Keratinocyte (primary cell): ENCODE data around the gene FOXD2. TPM values are rescaled to one million over a fixed set of nuclear protein-coding genes. Genes with fewer than 3 reads are reported as not detected.
A peak's percentile ranks its signal among the peaks of the same experiment; 100 is the strongest.

Source experiments
- DNase-seq: peaks from one replicate; pipeline ENCODE4 v3.0.0-alpha.2; 2011; ENCODE audit warnings: low read depth, missing footprints, low spot score
- FAIRE-seq: peaks from 2 replicates; lab custom pipeline; 2011; peaks lifted over from hg19 to GRCh38; lab: Jason Lieb, UNC
- H2AFZ ChIP-seq: 2 replicates; pipeline ENCODE4 v1.6.0; 2012; ENCODE audit warnings: low read length, control low read depth, inconsistent platforms; ENCODE audit not compliant: control insufficient read depth
- H3K27ac ChIP-seq: 2 replicates; pipeline ENCODE4 v1.5.1; 2011; ENCODE audit warnings: low read length; ENCODE audit not compliant: control insufficient read depth, insufficient read depth
- H3K27me3 ChIP-seq: 3 replicates; pipeline ENCODE4 v1.6.0; 2011; ENCODE audit warnings: low read length; ENCODE audit not compliant: control insufficient read depth, insufficient read depth; ENCODE audit errors: extremely low read depth
- H3K36me3 ChIP-seq, 2 experiments: 2 replicates in 1 of 2; 3 replicates in 1 of 2; pipeline ENCODE4 v1.5.1; 2011; ENCODE audit warnings: low read length in 2 of 2, mild to moderate bottlenecking in 1 of 2; ENCODE audit not compliant: control insufficient read depth in 2 of 2, insufficient read depth in 2 of 2; ENCODE audit errors: extremely low read depth in 1 of 2
- H3K4me1 ChIP-seq: 3 replicates; pipeline ENCODE4 v1.5.1; 2011; ENCODE audit warnings: low read length; ENCODE audit not compliant: control insufficient read depth, insufficient read depth; ENCODE audit errors: extremely low read depth
- H3K4me2 ChIP-seq: 3 replicates; pipeline ENCODE4 v1.6.0; 2011; ENCODE audit warnings: low read depth, low read length; ENCODE audit not compliant: control insufficient read depth, insufficient read depth; ENCODE audit errors: extremely low read depth
- H3K4me3 ChIP-seq, 3 experiments: fragments of 200-600 bp in 1 of 3; sonication (generic) in 1 of 3; 2 replicates in 2 of 3; 3 replicates in 1 of 3; pipeline ENCODE4 v1.5.1; 2011 to 2016; ENCODE audit warnings: low read length in 3 of 3, mild to moderate bottlenecking in 3 of 3, control low read depth in 2 of 3, inconsistent platforms in 1 of 3, low read depth in 1 of 3, mixed read lengths in 1 of 3, mixed run types in 1 of 3, moderate library complexity in 1 of 3; ENCODE audit not compliant: control insufficient read depth in 2 of 3, insufficient read depth in 2 of 3; ENCODE audit errors: extremely low read depth in 1 of 3
- H3K79me2 ChIP-seq: 2 replicates; pipeline ENCODE4 v1.6.0; 2012; ENCODE audit warnings: low read length; ENCODE audit not compliant: control insufficient read depth, insufficient read depth
- H3K9ac ChIP-seq: 3 replicates; pipeline ENCODE4 v1.6.0; 2011; ENCODE audit warnings: low read length; ENCODE audit not compliant: control insufficient read depth, insufficient read depth; ENCODE audit errors: extremely low read depth
- H3K9me1 ChIP-seq: 3 replicates; pipeline ENCODE4 v1.6.0; 2011; ENCODE audit warnings: low read length; ENCODE audit not compliant: control insufficient read depth, insufficient read depth; ENCODE audit errors: extremely low read depth
- H3K9me3 ChIP-seq: 2 replicates; pipeline ENCODE4 v1.5.1; 2012; ENCODE audit warnings: low read depth, low read length; ENCODE audit not compliant: control insufficient read depth
- H4K20me1 ChIP-seq: 3 replicates; pipeline ENCODE4 v1.6.0; 2011; ENCODE audit warnings: low read length; ENCODE audit not compliant: control insufficient read depth, insufficient read depth; ENCODE audit errors: extremely low read depth
- CTCF ChIP-seq, 3 experiments: IDR thresholded peaks in 1 of 3; conservative IDR thresholded peaks in 1 of 3; optimal IDR thresholded peaks in 1 of 3; 2 replicates in 2 of 3; 3 replicates in 1 of 3; pipeline versions ENCODE3 to v1.5.1; 2011; ENCODE audit warnings: low read length in 3 of 3, mild to moderate bottlenecking in 3 of 3, moderate library complexity in 2 of 3, control low read depth in 1 of 3, inconsistent platforms in 1 of 3; ENCODE audit not compliant: insufficient read depth in 2 of 3; ENCODE audit errors: extremely low read depth in 1 of 3
- EZH2 ChIP-seq: IDR thresholded peaks from one replicate; pipeline ENCODE4 v1.6.1; 2012; ENCODE audit warnings: inconsistent platforms, mild to moderate bottlenecking, low read length, moderate library complexity
- dilution Hi-C: fragments of 300-500 bp; cut with MboI; formaldehyde crosslinking; loops from one replicate; pipeline ENCODE4 v1.7.0; 2020; ENCODE audit warnings: low sequenced_read_pairs; ENCODE audit not compliant: extremely low pct_ligation_motif_present
- polyA plus RNA-seq, 5 experiments: library from polyadenylated mRNA; depleted of rRNA in 3 of 5; stranded (reverse) in 3 of 5; stranded (forward) in 1 of 5; unstranded in 1 of 5; fragments of >200 nt; gene quantifications; 1 replicate in 1 of 5; 2 replicates in 3 of 5; 3 replicates in 1 of 5; pipeline versions ENCODE4 v1.2.1 to v1.2.3, GENCODE V29; 2011 to 2012; ENCODE audit warnings: missing spikeins in 2 of 5, low read depth in 1 of 5, low replicate concordance in 1 of 5

The FOXD2 gene
- polyA plus RNA-seq, 1 donor (not counting 4 experiments of a cell fraction or from before 2014, with no cell fraction given), result 0.04 TPM

- FAIRE-seq, result no peak
- dilution Hi-C loops, result no loop called here
Measured at GRCh38 chr1:47423872-47424271, 14.0 kb upstream of the FOXD2 start.

GRCh38 chr1:47424336-47424982 is 13.4 kb upstream of the FOXD2 start:
- Histone ChIP-seq H3K9me3 (no peaks in the 10 kb centered on the region), H3K4me1 (no peaks in the 10 kb centered on the region), H3K79me2 (no peaks in the 10 kb centered on the region), H4K20me1 (peaks cover 4% of the 10 kb centered on the region), H3K9ac (no peak overlapping the region), H3K27ac (no peak overlapping the region), H3K9me1 (no peaks in the 10 kb centered on the region), H3K27me3 (peaks cover 5% of the 10 kb centered on the region), H2AFZ (no peak overlapping the region), H3K4me3 (no peak overlapping the region), H3K36me3 (no peaks in the 10 kb centered on the region), H3K4me2 (no peak overlapping the region)
- FAIRE-seq (peak; percentile 66), DNase-seq (no peak)
- TF ChIP-seq EZH2 (no peak), CTCF (optimal IDR thresholded peaks at IDR 0.05 in 1 of 3, IDR thresholded peaks at IDR 0.05 in 1 of 3, conservative IDR thresholded peaks at IDR 0.05 in 1 of 3; ENCODE audit: extremely low read depth in 1 of 3, insufficient read depth in 2 of 3, low read length in 3 of 3) (peak; percentile 71 to 94 (median 77))
- dilution Hi-C loops, result no loop called here

More at GRCh38 chr1:47423872-47424271, 14.0 kb upstream of the FOXD2 start:
- H3K36me3 ChIP-seq, result no peaks in the 10 kb centered on the region
- no peak for DNase-seq
- H3K9ac ChIP-seq, result no peak overlapping the region
- H3K27me3 ChIP-seq, result peaks cover 11% of the 10 kb centered on the region
- no peak overlapping the region for H3K4me3 ChIP-seq
- H3K79me2 ChIP-seq, result no peaks in the 10 kb centered on the region
- no peaks in the 10 kb centered on the region for H3K9me3 ChIP-seq
- no peak overlapping the region for H3K27ac ChIP-seq
- no peak overlapping the region for H3K4me2 ChIP-seq
- H3K9me1 ChIP-seq, result no peaks in the 10 kb centered on the region
- H4K20me1 ChIP-seq, result peaks cover 4% of the 10 kb centered on the region
- no peak overlapping the region for H2AFZ ChIP-seq
- no peak for TF ChIP-seq EZH2
- TF ChIP-seq CTCF (optimal IDR thresholded peaks at IDR 0.05 in 1 of 3, IDR thresholded peaks at IDR 0.05 in 1 of 3, conservative IDR thresholded peaks at IDR 0.05 in 1 of 3; ENCODE audit: extremely low read depth in 1 of 3, insufficient read depth in 2 of 3, low read length in 3 of 3), result no peak
- H3K4me1 ChIP-seq, result no peaks in the 10 kb centered on the region
